Stimulated activated CD4-positive, alpha-beta T cell treated with anti-CD3 and anti-CD28 coated beads, Interleukin-12 subunit alpha, Interleukin-12 subunit beta, amount 100 ng/mL, for 24 hours (primary cell): ENCODE results near the gene LTBP1.

Experiments used
- DNase-seq, 2 experiments: peaks; one replicate each; pipeline ENCODE4 v3.0.0-alpha.2; 2020; ENCODE audit warnings: low read depth in 2 of 2

The LTBP1 gene

GRCh38 chr2:33077844-33078243 is 131.1 kb downstream of the LTBP1 start:
- no peak for DNase-seq

GRCh38 chr2:33081691-33082090 is 134.9 kb downstream of the LTBP1 start:
- no peak for DNase-seq

GRCh38 chr2:33083699-33084387 is 137.1 kb downstream of the LTBP1 start:
- no peak for DNase-seq

GRCh38 chr2:33084433-33084832 is 137.7 kb downstream of the LTBP1 start:
- no peak for DNase-seq

GRCh38 chr2:33085646-33086045 is 138.9 kb downstream of the LTBP1 start:
- no peak for DNase-seq

GRCh38 chr2:33086400-33087015 is 139.8 kb downstream of the LTBP1 start:
- DNase-seq, result no peak

GRCh38 chr2:33090553-33091134 is 143.9 kb downstream of the LTBP1 start:
- no peak for DNase-seq

- no peak for DNase-seq
These were observed 144.9 kb downstream of the LTBP1 start for GRCh38 chr2:33091541-33092123.

GRCh38 chr2:33093283-33093993 is 146.7 kb downstream of the LTBP1 start:
- no peak for DNase-seq

- DNase-seq, result no peak
These were observed 147.6 kb downstream of the LTBP1 start for GRCh38 chr2:33094303-33094702.

- no peak for DNase-seq
These were observed 153.2 kb downstream of the LTBP1 start for GRCh38 chr2:33099989-33100388.

GRCh38 chr2:33100921-33101320 is 154.2 kb downstream of the LTBP1 start:
- no peak for DNase-seq

GRCh38 chr2:33104052-33104623 is 157.4 kb downstream of the LTBP1 start:
- no peak for DNase-seq

- DNase-seq, result no peak
These were observed 158.0 kb downstream of the LTBP1 start for GRCh38 chr2:33104726-33105125.

- DNase-seq, result no peak
These were observed 159.4 kb downstream of the LTBP1 start for GRCh38 chr2:33106115-33106514.

GRCh38 chr2:33107690-33108482 is 161.1 kb downstream of the LTBP1 start:
- no peak for DNase-seq

GRCh38 chr2:33108483-33109443 is 162.0 kb downstream of the LTBP1 start:
- no peak for DNase-seq

- no peak for DNase-seq
These were observed 163.7 kb downstream of the LTBP1 start for GRCh38 chr2:33110461-33110860.

- DNase-seq, result no peak
These were observed 164.3 kb downstream of the LTBP1 start for GRCh38 chr2:33111002-33111446.

- DNase-seq, result no peak
These were observed 168.4 kb downstream of the LTBP1 start for GRCh38 chr2:33115196-33115595.
